Measurements from ENCODE around the gene UQCRHL. TPM values are rescaled to one million over a fixed set of nuclear protein-coding genes. Genes with fewer than 3 reads are reported as not detected.

The UQCRHL gene
- total and polyA plus RNA-seq, 2 of the 4 experiments (the other 2 are of a cell fraction): 1.4 to 2.4 TPM

- TF ChIP-seq BHLHE40 (IDR thresholded peaks at IDR 0.05; ENCODE audit: low read depth, low read length) (no peak), CEBPB (IDR thresholded peaks at IDR 0.05; ENCODE audit: low read depth, low read length) (no peak), RAD21 (IDR thresholded peaks at IDR 0.05; ENCODE audit: low read length) (no peak), SMC3 (IDR thresholded peaks at IDR 0.05; ENCODE audit: low read depth, low read length) (no peak), FOS (IDR thresholded peaks at IDR 0.05; ENCODE audit: low read depth, low read length) (no peak), POLR2A (IDR thresholded peaks at IDR 0.05; ENCODE audit: low read depth, low read length) (no peak; the same call in 1 of the 2 replicates), RFX5 (IDR thresholded peaks at IDR 0.05; ENCODE audit: low read depth, low read length) (no peak)
Measured at GRCh38 chr1:15835205-15835740, 27.8 kb upstream of the UQCRHL start (continued).

All from IMR-90 (cell line).